ENCODE results near the gene ZBED6.

- TF ChIP-seq TAF1 (conservative IDR thresholded peaks at IDR 0.05) (no peak), RAD21 (IDR thresholded peaks at IDR 0.05) (peak in 1 of 2 donors; percentile 18), MAX (IDR thresholded peaks at IDR 0.05) (no peak), REST (IDR thresholded peaks at IDR 0.05) (no peak), CTCF (IDR thresholded peaks at IDR 0.05; ENCODE audit: low read depth, low read length, missing input control) (no peak), ATF3 (IDR thresholded peaks at IDR 0.05) (no peak), GABPA (IDR thresholded peaks at IDR 0.05 in 1 of 2, conservative IDR thresholded peaks at IDR 0.05 in 1 of 2) (no peak), ZBTB33 (IDR thresholded peaks at IDR 0.05) (no peak), HNF4G (IDR thresholded peaks at IDR 0.05) (no peak), JUND (IDR thresholded peaks at IDR 0.05) (peak in 1 of 2 donors; percentile 48), EGR1 (IDR thresholded peaks at IDR 0.05; ENCODE audit: low read depth in 2 of 2) (no peak)
Measured at GRCh38 chr1:203794764-203795440, 521 bp upstream of the ZBED6 start.
